IPS-18a (cell line): ENCODE data around the gene ERVK3-1.
A peak's percentile ranks its signal among the peaks of the same experiment; 100 is the strongest.

Source experiments
- H3K27ac ChIP-seq: one replicate; pipeline ENCODE4 v1.5.1; 2013; ENCODE audit warnings: low read length
- H3K27me3 ChIP-seq: one replicate; pipeline ENCODE4 v1.6.1; 2013; ENCODE audit warnings: mild to moderate bottlenecking, low read length; ENCODE audit not compliant: control insufficient read depth, insufficient read depth
- H3K36me3 ChIP-seq: one replicate; pipeline ENCODE4 v1.6.1; 2013; ENCODE audit warnings: low read depth, low read length; ENCODE audit not compliant: control insufficient read depth
- H3K4me1 ChIP-seq: one replicate; pipeline ENCODE4 v1.6.1; 2013; ENCODE audit warnings: low read depth, low read length; ENCODE audit not compliant: control insufficient read depth
- H3K4me3 ChIP-seq: one replicate; pipeline ENCODE4 v1.5.1; 2013; ENCODE audit warnings: low read length
- H3K9ac ChIP-seq: one replicate; pipeline ENCODE4 v1.6.1; 2013; ENCODE audit warnings: mild to moderate bottlenecking, low read length, moderate library complexity
- H3K9me3 ChIP-seq: one replicate; pipeline ENCODE4 v1.6.1; 2013; ENCODE audit warnings: low read depth, low read length; ENCODE audit not compliant: control insufficient read depth

The ERVK3-1 gene

GRCh38 chr19:58278541-58279041 is 26.6 kb upstream of the ERVK3-1 start, which contains the start of gene ZNF8:
TSS of gene ZNF8 (plus strand) at chr19:58278955. CDS start at chr19:58279082, 127 bp downstream.
- H3K9me3 ChIP-seq = no peaks in the 10 kb centered on the region
- H3K9ac ChIP-seq = peak within 1 kb of the TSS; percentile 96
- H3K4me3 ChIP-seq = peak within 1 kb of the TSS; percentile 98
- peaks cover 16% of the 10 kb centered on the region for H3K36me3 ChIP-seq
- H3K27ac ChIP-seq = peak within 1 kb of the TSS; percentile 89
- H3K27me3 ChIP-seq = no peaks in the 10 kb centered on the region
- peaks cover 9% of the 10 kb centered on the region for H3K4me1 ChIP-seq

- Histone ChIP-seq H3K4me3 (peak overlapping the region; percentile 98), H3K9me3 (no peaks in the 10 kb centered on the region), H3K36me3 (peaks cover 16% of the 10 kb centered on the region), H3K27ac (peak overlapping the region; percentile 89), H3K27me3 (no peaks in the 10 kb centered on the region), H3K9ac (peak overlapping the region; percentile 96), H3K4me1 (peaks cover 9% of the 10 kb centered on the region)
Measured at GRCh38 chr19:58279042-58279924, 25.9 kb upstream of the ERVK3-1 start.

- Histone ChIP-seq H3K9me3 (no peaks in the 10 kb centered on the region), H3K4me3 (peak overlapping the region; percentile 98), H3K36me3 (peaks cover 18% of the 10 kb centered on the region), H3K4me1 (peaks cover 9% of the 10 kb centered on the region), H3K27me3 (no peaks in the 10 kb centered on the region), H3K9ac (peak overlapping the region; percentile 96), H3K27ac (no peak overlapping the region)
Measured at GRCh38 chr19:58279925-58280316, 25.3 kb upstream of the ERVK3-1 start.

DNA sequence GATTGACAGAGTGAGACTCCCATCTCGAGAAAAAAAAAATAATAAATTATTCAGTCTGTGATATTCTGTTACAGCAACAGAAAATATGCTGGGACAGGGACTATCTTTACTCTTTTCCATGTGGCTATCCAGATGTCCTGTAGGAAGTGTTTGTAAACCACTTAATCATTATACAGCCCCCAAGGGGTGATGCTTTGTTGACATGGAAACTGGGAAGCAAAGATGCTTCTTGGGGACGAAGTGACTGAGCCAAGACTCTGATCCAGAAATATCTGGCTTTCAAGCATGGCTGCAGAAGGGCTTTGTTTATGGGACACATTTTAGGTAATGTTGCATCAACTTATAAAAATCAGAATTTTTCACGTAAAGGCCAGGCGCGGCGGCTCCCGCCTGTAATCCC is 21.0 kb upstream of the ERVK3-1 start:
- Histone ChIP-seq H3K4me1 (peaks cover 9% of the 10 kb centered on the region), H3K4me3 (no peak overlapping the region), H3K9ac (no peak overlapping the region), H3K9me3 (no peaks in the 10 kb centered on the region), H3K27me3 (no peaks in the 10 kb centered on the region), H3K27ac (no peak overlapping the region), H3K36me3 (peaks cover 57% of the 10 kb centered on the region)

GRCh38 chr19:58291943-58292342 is 13.2 kb upstream of the ERVK3-1 start:
- Histone ChIP-seq H3K4me1 (no peaks in the 10 kb centered on the region), H3K36me3 (peaks cover 70% of the 10 kb centered on the region), H3K27ac (no peak overlapping the region), H3K27me3 (no peaks in the 10 kb centered on the region), H3K4me3 (no peak overlapping the region), H3K9me3 (no peaks in the 10 kb centered on the region), H3K9ac (no peak overlapping the region)

DNA sequence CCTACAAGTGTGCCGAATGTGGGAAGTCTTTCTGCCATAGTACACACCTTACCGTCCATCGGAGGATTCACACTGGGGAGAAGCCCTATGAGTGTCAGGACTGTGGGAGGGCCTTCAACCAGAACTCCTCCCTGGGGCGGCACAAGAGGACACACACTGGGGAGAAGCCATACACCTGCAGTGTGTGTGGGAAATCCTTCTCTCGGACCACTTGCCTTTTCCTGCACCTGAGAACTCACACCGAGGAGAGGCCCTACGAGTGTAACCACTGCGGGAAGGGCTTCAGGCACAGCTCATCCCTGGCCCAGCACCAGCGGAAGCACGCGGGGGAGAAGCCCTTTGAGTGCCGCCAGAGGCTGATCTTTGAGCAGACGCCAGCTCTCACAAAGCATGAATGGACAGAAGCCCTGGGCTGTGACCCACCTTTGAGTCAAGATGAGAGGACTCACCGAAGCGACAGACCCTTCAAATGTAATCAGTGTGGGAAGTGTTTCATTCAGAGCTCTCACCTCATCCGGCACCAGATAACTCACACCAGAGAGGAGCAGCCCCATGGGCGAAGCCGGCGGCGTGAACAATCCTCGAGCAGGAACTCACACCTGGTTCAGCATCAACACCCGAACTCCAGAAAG is 10.3 kb upstream of the ERVK3-1 start:
- H3K27ac ChIP-seq = no peak overlapping the region
- no peaks in the 10 kb centered on the region for H3K4me1 ChIP-seq
- H3K9ac ChIP-seq = no peak overlapping the region
- peaks cover 65% of the 10 kb centered on the region for H3K36me3 ChIP-seq
- no peaks in the 10 kb centered on the region for H3K9me3 ChIP-seq
- no peaks in the 10 kb centered on the region for H3K27me3 ChIP-seq
- no peak overlapping the region for H3K4me3 ChIP-seq

GRCh38 chr19:58296104-58296503 is 9.1 kb upstream of the ERVK3-1 start:
- peaks cover 70% of the 10 kb centered on the region for H3K36me3 ChIP-seq
- H3K9ac ChIP-seq = no peak overlapping the region
- no peaks in the 10 kb centered on the region for H3K27me3 ChIP-seq
- H3K27ac ChIP-seq = no peak overlapping the region
- no peaks in the 10 kb centered on the region for H3K9me3 ChIP-seq
- no peaks in the 10 kb centered on the region for H3K4me1 ChIP-seq
- no peak overlapping the region for H3K4me3 ChIP-seq

- peaks cover 36% of the 10 kb centered on the region for H3K36me3 ChIP-seq
- no peaks in the 10 kb centered on the region for H3K27me3 ChIP-seq
- H3K9ac ChIP-seq = no peak overlapping the region
- no peak overlapping the region for H3K4me3 ChIP-seq
- H3K4me1 ChIP-seq = no peaks in the 10 kb centered on the region
- H3K9me3 ChIP-seq = no peaks in the 10 kb centered on the region
- H3K27ac ChIP-seq = no peak overlapping the region
Measured at GRCh38 chr19:58300620-58301019, 4.6 kb upstream of the ERVK3-1 start.

- no peak overlapping the region for H3K9ac ChIP-seq
- H3K9me3 ChIP-seq = no peaks in the 10 kb centered on the region
- H3K4me3 ChIP-seq = peak overlapping the region; percentile 85
- peaks cover 31% of the 10 kb centered on the region for H3K36me3 ChIP-seq
- H3K27me3 ChIP-seq = no peaks in the 10 kb centered on the region
- no peak overlapping the region for H3K27ac ChIP-seq
- H3K4me1 ChIP-seq = peaks cover 3% of the 10 kb centered on the region
Measured at GRCh38 chr19:58304255-58304654, 922 bp upstream of the ERVK3-1 start.

GRCh38 chr19:58304748-58305064 is 471 bp upstream of the ERVK3-1 start:
- H3K4me1 ChIP-seq = peaks cover 3% of the 10 kb centered on the region
- H3K36me3 ChIP-seq = peaks cover 30% of the 10 kb centered on the region
- H3K9ac ChIP-seq = no peak overlapping the region
- peak overlapping the region; percentile 85 for H3K4me3 ChIP-seq
- no peaks in the 10 kb centered on the region for H3K27me3 ChIP-seq
- H3K27ac ChIP-seq = no peak overlapping the region
- H3K9me3 ChIP-seq = no peaks in the 10 kb centered on the region

- H3K36me3 ChIP-seq = peaks cover 18% of the 10 kb centered on the region
- H3K4me3 ChIP-seq = peak overlapping the region; percentile 85
- peaks cover 3% of the 10 kb centered on the region for H3K4me1 ChIP-seq
- peak overlapping the region; percentile 69 for H3K9ac ChIP-seq
- no peaks in the 10 kb centered on the region for H3K27me3 ChIP-seq
- no peaks in the 10 kb centered on the region for H3K9me3 ChIP-seq
- no peak overlapping the region for H3K27ac ChIP-seq
Measured at GRCh38 chr19:58305932-58306323, 751 bp downstream of the ERVK3-1 start.
